ENCODE results near the gene MRFAP1L1. TPM values are rescaled to one million over a fixed set of nuclear protein-coding genes. Genes with fewer than 3 reads are reported as not detected.

Gene MRFAP1L1
- total and polyA plus RNA-seq, 2 donors (not counting 3 experiments of a cell fraction or from before 2014, with no cell fraction given), result 28.7 to 42.0 TPM

DNA sequence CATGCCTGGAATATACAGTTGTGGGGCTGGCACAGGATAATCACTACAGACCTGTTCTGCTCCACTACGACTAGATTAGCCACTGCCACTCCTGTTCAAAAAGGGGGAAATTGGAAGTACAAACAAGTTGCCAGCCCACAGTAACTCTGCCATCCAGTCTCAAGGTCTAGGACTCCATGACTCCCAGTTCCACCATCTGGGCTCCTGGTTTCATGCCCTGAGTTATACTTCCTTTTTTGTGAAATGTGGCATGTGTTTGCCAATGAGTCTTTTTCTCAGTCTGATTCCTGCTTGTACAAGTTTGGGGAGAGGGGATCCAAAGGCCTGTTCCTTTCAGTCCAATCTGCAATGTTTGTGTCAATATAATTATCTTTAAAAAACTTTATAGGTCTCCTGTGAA lies 5.3 kb upstream of the MRFAP1L1 start:
- ChIA-PET POLR2A (no interaction called here), CTCF (no interaction called here)
- no peaks in the 10 kb centered on the region for H3K36me3 ChIP-seq (ENCODE audit: control insufficient read depth in 2 of 2, extremely low read depth in 1 of 2, insufficient read depth in 2 of 2, low read length in 2 of 2)
- H2AFZ ChIP-seq (ENCODE audit: low read depth, low read length), result no peak overlapping the region
- H3K27me3 ChIP-seq (ENCODE audit: control insufficient read depth in 2 of 2, insufficient read depth in 2 of 2, low read length in 2 of 2), result peaks cover 4 to 7% of the 10 kb centered on the region in 2 experiments
- H3K4me3 ChIP-seq (replicated peaks in 1 of 3; ENCODE audit: insufficient read depth in 1 of 3, low read depth in 1 of 3, low read length in 3 of 3), result no peak overlapping the region
- peaks cover 15% of the 10 kb centered on the region for H3K79me2 ChIP-seq (ENCODE audit: control insufficient read depth, insufficient read depth, low read length)
- peaks cover 12% of the 10 kb centered on the region for H3K4me1 ChIP-seq (ENCODE audit: control insufficient read depth, extremely low read depth, insufficient read depth, low read length)
- intact Hi-C loops (cut with micrococcal nuclease) (no loop called here), dilution Hi-C loops (cut with MboI; ENCODE audit: extremely low pct_ligation_motif_present, low sequenced_read_pairs) (no loop called here)
- no TSS peak for BruUV-seq (replicated peaks)
- H3K9me3 ChIP-seq (replicated peaks; ENCODE audit: control insufficient read depth, insufficient read depth, low read length), result no peaks in the 10 kb centered on the region
- FAIRE-seq (no peak), DNase-seq (ENCODE audit: low read depth, low spot score) (no peak)
- no peak overlapping the region for H3K27ac ChIP-seq (ENCODE audit: insufficient read depth, low read depth, low read length)
- no peak overlapping the region for H3K4me2 ChIP-seq (ENCODE audit: insufficient read depth, low read length)
- no peaks in the 10 kb centered on the region for H3K9me1 ChIP-seq (replicated peaks; ENCODE audit: control insufficient read depth, extremely low read depth, insufficient read depth, low read length)
- H4K20me1 ChIP-seq (replicated peaks; ENCODE audit: control insufficient read depth, extremely low read depth, insufficient read depth, low read length), result no peaks in the 10 kb centered on the region
- H3K9ac ChIP-seq (replicated peaks; ENCODE audit: extremely low read depth, insufficient read depth, low read length), result no peak overlapping the region
- TF ChIP-seq, protein P1, sequence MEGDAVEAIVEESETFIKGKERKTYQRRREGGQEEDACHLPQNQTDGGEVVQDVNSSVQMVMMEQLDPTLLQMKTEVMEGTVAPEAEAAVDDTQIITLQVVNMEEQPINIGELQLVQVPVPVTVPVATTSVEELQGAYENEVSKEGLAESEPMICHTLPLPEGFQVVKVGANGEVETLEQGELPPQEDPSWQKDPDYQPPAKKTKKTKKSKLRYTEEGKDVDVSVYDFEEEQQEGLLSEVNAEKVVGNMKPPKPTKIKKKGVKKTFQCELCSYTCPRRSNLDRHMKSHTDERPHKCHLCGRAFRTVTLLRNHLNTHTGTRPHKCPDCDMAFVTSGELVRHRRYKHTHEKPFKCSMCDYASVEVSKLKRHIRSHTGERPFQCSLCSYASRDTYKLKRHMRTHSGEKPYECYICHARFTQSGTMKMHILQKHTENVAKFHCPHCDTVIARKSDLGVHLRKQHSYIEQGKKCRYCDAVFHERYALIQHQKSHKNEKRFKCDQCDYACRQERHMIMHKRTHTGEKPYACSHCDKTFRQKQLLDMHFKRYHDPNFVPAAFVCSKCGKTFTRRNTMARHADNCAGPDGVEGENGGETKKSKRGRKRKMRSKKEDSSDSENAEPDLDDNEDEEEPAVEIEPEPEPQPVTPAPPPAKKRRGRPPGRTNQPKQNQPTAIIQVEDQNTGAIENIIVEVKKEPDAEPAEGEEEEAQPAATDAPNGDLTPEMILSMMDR (IDR thresholded peaks at IDR 0.05; ENCODE audit: extremely low read depth in 1 of 2, insufficient read depth in 1 of 2, low read depth in 1 of 2, low read length in 2 of 2), result no peak
- TF ChIP-seq, protein P2, sequence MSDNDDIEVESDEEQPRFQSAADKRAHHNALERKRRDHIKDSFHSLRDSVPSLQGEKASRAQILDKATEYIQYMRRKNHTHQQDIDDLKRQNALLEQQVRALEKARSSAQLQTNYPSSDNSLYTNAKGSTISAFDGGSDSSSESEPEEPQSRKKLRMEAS (IDR thresholded peaks at IDR 0.05; ENCODE audit: insufficient read depth, insufficient read length), result no peak
- no peak for TF ChIP-seq POLR2A (IDR thresholded peaks at IDR 0.05; ENCODE audit: low read depth, low read length)
- no peak for TF ChIP-seq EZH2 (IDR thresholded peaks at IDR 0.05; ENCODE audit: borderline replicate concordance, low read depth, low read length, severe bottlenecking)
- TF ChIP-seq POLR2AphosphoS5 (IDR thresholded peaks at IDR 0.05; ENCODE audit: insufficient read depth, low read depth, low read length), result no peak
- TF ChIP-seq GATA2 (IDR thresholded peaks at IDR 0.05; ENCODE audit: insufficient read depth, insufficient read length, low read depth, low read length), result no peak
- no peak for TF ChIP-seq JUN (IDR thresholded peaks at IDR 0.05; ENCODE audit: borderline replicate concordance, insufficient read depth, insufficient read length, low read depth)
- TF ChIP-seq MYC (IDR thresholded peaks at IDR 0.05; ENCODE audit: low read depth, low read length), result no peak
- TF ChIP-seq FOS (IDR thresholded peaks at IDR 0.05; ENCODE audit: borderline replicate concordance, insufficient read depth, low read length), result no peak

All from endothelial cell of umbilical vein (primary cell).